Iris pigment epithelial cell (primary cell): Measurements from ENCODE around the gene OR51Q1.

Source experiments
- DNase-seq: peaks from one replicate; pipeline ENCODE4 v3.0.0-alpha.2; 2011; ENCODE audit warnings: low read depth

Gene OR51Q1, protein sequence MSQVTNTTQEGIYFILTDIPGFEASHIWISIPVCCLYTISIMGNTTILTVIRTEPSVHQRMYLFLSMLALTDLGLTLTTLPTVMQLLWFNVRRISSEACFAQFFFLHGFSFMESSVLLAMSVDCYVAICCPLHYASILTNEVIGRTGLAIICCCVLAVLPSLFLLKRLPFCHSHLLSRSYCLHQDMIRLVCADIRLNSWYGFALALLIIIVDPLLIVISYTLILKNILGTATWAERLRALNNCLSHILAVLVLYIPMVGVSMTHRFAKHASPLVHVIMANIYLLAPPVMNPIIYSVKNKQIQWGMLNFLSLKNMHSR

DNA sequence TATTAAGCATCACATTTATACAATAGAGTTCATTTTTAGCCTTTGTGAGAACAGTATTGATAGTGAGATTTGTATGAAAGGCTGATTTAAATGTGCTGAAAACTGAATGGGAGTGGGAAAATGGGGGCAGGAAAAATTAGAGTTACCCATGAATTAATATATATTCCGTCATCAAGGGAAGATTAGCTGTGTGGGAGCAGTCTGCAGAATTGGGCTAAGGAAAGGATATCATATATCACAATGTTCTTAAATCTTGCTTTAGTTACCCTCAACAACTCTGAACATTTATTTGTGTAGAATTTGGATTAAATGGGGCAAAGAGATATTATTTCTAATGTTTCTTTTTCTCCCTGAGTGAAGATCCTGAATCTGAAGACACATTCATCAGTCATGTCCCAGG lies at the start of gene OR51Q1:
OR51Q1 (plus strand) TSS at position 301 of the 400 bp plus-strand sequence; CDS start at position 391, 90 bp downstream.
- DNase-seq: no peak

GRCh38 chr11:5380740-5381342 lies 41.1 kb upstream of the OR51Q1 start:
- DNase-seq: peak; percentile 71

DNA sequence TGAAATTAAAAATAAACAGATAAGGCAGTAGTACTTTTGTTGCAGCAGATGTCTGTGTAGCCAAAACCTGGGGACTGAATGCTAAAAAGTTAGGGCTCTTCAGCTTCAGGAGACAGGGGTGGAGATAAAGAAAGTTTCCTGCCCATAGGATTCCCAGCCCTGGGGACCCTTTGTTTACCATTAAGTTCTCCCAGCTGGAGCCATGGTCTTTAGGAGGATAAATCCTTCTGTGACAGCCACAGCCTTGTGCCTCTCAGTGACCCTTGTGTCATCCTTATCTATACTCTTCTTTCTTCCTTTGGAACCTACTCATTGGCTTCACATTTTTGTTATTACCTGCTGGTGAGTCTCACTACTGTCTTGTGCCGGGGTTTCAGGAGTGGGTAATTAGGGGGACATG lies 38.3 kb upstream of the OR51Q1 start, which contains the start of gene OR51M1:
OR51M1 (plus strand) TSS at position 237 of the 400 bp plus-strand sequence. CDS start 5,587 bp downstream, outside the sequence.
- DNase-seq: no peak

- DNase-seq: no peak
Observed at GRCh38 chr11:5384335-5384734, 37.6 kb upstream of the OR51Q1 start.

DNA sequence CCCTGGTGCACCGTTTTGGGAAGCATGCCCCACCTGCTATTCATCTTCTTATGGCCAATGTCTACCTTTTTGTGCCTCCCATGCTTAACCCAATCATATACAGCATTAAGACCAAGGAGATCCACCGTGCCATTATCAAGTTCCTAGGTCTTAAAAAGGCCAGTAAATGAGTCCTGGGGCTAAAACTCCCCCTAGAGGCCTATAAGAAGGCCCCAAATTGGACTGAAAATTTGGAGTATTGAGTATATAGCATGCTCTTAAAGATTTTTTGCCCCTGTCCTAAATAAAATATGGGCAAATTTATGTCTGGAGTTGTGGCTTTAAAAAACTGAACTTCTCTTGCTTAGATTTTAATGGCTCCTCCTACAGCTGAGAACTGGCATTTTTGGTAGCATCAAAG lies 31.7 kb upstream of the OR51Q1 start:
- no peak for DNase-seq

GRCh38 chr11:5394091-5394490 lies 27.8 kb upstream of the OR51Q1 start:
- DNase-seq: no peak

DNA sequence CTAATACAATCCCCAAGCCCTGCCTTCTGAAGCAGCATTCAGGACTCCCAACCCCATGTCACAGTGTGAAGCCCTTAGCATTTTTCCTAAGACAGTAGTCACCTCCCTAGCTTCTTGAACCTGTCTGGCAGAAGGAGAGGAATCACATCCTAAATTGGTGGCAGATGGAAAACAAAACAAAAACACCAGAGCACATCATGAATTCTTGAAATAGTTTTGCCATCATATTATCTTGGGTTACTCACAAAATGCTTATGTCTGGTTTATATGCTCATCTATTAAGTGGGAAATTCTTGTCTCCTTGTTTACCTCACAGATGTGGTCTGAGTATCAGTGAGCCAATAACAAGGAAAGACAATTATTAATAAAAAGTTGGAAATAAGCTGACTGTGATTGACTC lies 23.0 kb upstream of the OR51Q1 start:
- no peak for DNase-seq

- DNase-seq: no peak
Observed at GRCh38 chr11:5405173-5405572, 16.7 kb upstream of the OR51Q1 start.

DNA sequence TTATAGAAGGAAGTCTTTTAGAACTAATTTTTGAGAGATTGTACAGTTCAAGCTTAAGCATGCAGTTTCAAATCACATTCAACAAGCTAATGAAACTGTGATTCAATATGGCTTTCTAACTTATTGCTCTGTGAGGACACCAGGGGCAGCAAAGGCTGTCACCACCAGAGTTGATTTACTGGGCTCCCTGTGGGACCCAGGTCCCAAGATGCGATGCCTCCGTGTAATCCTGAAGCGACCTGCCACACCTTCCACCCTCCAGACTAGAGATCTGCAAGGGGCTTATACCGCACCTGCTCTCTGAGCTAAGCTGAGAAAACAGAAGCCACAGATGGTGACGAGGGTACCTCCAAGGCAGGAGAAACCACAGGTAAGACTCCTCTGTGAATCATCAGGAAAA lies 918 bp upstream of the OR51Q1 start:
- no peak for DNase-seq

DNA sequence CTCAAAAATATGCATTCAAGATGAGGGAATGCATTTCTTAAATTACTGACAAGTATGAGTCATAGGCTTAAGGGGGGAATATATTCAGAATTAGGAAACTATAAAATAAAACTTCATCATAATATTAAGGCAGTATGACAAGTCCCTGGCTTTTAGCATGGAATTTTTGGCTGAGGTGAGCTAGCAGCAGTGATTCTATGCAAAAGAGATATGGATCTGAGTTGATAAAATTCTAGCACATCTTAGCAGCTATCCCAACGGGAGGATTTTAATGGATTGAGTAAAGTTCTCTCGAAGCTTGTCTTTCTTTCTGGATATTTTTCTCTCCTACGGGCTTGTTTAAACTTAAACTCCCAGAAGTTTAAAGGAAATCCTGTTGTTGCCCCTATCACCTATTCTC lies 1.2 kb downstream of the OR51Q1 start:
- no peak for DNase-seq

GRCh38 chr11:5441414-5441813 lies 19.5 kb downstream of the OR51Q1 start, which contains the start of gene OR51I1:
OR51I1 (minus strand) TSS chr11:5441514; CDS start chr11:5441514, 0 bp downstream.
- DNase-seq: no peak

- no peak for DNase-seq
Observed at GRCh38 chr11:5443835-5444393, 22.0 kb downstream of the OR51Q1 start.

- DNase-seq: no peak
Observed at GRCh38 chr11:5449023-5449422, 27.1 kb downstream of the OR51Q1 start, which contains the start of gene OR51I2. OR51I2 (plus strand) TSS chr11:5449323; CDS start chr11:5453489, 4,166 bp downstream.

DNA sequence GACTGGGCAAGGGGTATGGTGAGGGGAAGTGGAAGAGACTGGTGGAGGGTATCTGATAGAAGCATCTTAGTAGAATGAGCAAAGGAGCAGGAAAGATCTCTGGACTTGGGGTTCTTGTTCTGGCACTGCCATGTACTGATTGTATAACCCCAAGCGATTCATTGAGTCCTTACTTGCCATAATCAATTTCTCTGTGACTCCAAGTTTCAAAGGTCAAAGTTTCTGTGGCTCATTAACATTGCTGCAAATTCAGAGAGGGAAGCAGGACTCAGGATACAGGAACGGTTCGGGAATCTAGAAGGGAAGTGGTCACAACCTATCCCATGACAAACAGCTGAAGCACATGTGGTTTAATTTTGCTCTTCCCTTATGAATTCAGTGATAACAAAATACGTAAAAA lies 27.5 kb downstream of the OR51Q1 start:
- DNase-seq: no peak

DNA sequence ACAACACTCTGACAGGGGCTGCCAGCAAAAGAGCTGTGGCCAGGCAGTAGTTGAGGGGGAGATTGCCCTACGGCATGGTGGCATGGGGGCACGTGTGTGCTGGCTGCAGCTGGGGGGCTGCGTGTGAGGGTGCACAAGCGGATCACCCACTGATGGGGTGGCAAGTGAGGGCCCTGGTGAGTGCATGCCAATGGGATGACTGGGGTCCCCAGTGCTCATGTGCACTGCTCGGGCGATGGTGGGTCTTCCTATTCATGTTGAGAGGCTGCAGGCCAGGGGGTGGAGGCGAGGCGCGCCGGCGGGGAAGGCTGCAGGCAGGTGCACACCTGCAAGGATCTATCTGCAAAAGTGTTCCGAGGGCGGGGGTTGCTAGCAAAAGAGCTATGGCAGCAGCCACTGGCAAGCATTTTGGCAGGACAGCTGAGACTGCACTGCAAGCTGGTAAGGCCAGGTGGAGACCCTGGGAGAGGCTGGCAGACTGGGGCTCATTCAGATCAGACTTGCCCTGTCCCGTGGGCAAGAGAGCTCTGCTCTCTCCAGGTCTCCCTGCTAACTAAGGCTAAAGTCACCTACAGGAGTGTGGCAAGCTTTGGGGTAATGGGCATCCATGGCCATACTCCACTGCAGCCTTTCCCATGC lies 39.2 kb downstream of the OR51Q1 start:
- no peak for DNase-seq

GRCh38 chr11:5467527-5467926 lies 45.6 kb downstream of the OR51Q1 start:
- no peak for DNase-seq
